Middle frontal gyrus (tissue), 1 donor: ENCODE data around the gene BTBD18.

ENCODE experiments used
- DNase-seq: peaks from one replicate; pipeline ENCODE4 v3.0.0-alpha.2; 2015; ENCODE audit warnings: low spot score; ENCODE audit errors: extremely low spot score

BTBD18 gene

DNA sequence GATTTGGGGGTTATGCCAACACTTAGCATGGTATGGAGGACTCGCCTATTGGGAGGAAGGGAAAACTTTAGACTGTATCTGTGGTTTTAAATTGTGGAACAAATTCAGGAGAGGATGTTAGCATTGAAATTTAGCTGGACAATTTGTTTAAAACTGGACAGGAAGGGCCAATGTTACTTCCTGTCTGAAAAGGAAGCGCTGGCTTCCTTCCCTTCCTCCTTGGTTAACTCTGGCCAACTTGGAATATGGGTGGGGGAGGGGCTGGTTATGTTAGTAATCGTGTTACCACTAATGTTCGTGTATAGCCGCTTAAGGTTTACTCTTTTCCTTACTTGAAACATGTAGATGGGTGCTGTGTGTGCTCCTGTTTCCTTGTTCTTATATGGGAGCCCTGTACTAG is 23.9 kb upstream of the BTBD18 start:
- DNase-seq: no peak

DNA sequence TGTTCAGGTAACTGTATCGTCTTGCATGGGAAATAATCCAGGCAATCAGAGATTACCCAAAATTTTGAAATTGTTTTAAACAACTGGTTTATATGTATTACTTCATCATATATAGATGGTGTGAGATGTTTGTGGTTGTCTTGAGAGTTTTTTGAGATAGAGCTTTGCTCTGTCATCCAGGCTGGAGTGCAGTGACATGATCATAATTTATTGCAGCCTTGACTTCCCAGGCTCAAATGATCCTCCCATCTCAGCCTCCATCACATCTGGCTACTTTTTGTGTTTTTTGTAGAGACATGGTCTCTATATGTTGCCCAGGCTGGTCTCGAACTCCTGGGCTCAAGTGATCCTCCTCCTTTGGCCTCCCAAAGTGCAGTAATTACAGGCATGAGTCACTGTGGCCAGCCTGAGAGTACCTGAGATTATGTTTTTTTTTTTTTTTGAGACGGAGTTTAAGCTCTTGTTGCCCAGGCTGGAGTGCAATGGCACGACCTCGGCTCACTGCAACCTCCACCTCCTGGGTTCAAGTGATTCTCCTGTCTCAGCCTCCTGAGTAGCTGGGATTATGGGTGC is 21.5 kb upstream of the BTBD18 start:
- DNase-seq: no peak

DNA sequence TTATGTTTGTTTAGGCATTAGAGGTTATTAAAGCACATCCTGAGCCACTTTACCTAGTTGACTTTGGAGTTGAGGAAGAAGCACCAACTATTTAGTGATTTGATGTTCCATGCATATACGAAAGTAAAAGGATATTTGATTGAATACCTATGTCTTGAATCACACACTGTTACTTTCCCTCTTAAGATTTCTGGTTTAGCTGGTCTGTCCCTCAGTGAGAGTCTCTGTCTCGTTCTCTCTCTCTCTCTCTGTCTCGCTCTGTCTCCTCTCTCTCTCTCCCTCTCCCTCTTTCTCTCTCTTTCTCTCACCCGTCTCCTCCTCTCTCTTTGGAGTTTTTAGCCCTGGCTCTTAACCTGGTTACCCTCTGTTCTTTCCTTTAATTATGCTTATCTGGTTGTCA is 20.9 kb upstream of the BTBD18 start:
- no peak for DNase-seq

DNA sequence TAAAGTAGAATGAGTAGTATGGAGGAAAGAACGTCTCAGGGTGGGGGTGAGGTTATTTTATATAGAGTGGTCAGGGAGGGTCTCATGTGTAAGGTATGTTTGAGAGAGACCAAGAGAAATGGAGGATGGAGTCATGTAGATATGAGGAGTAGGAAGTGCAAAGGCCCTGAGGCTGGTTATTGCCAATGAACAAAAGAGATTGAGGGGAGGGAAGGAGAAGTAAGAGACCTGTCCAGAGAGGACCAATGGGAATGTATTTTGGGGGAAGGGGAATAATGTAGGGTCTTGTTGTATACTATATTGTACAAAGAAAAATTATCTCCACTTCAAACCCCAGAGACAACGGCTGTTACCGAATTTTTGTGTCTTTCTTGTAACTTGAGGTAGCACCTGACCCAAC is 19.7 kb upstream of the BTBD18 start:
- no peak for DNase-seq

DNA sequence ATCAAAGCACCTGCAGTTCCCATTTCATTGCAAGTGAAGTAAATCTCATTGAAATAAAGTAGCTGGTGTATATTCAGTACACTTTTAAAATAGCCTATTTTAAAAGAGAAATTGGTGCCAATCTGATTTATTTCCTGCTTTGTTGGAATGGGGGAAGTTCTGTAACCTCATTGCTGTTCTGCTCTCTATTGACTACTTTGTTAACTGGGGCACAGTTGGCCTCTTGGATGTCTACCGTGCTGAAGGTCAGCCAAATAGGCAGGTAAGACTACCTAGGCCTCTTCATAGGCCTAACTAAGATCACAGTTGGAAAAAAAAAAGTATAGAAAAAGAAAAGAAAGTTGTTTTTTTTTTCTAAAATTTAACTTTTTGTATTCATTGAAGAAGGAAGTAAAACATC is 19.2 kb upstream of the BTBD18 start:
- DNase-seq: no peak

DNA sequence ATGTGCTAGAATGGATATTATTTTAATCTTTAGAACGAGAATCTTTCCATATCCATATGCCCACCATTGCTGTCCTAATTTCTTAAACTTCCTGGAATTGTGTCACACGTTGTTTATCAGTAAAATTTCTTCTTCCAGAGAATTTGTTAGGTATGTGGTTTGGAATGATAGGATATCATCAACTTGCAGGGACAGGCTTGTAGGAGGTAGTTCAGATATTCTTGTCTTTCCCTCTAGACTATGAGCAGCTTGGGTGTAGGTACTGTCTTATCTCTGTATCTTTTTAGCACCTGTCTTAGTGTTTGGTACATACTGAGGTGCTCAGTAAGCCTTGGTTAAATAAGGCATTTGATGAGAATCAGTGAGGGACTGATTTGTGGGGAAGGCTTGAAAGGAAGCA is 13.4 kb upstream of the BTBD18 start:
- DNase-seq: no peak

DNA sequence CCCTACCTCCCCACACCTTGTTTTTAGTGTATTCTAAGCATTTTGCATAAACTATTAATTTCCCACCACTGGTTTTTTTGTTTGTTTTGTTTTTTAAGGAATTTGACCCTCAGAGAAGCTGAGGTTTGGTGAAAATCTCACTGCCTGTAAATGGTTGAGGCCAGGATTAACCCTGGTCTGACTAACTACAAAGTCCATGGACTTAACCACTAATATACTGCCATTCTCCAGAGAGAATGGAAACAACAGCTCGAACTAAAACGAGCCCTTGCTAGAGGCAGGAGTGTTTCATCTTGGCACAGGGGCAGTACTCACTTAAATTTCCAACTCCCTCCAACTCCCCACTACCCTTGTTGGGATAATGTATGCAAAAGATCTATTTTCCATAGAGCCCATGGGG is 12.9 kb upstream of the BTBD18 start:
- DNase-seq: no peak

DNA sequence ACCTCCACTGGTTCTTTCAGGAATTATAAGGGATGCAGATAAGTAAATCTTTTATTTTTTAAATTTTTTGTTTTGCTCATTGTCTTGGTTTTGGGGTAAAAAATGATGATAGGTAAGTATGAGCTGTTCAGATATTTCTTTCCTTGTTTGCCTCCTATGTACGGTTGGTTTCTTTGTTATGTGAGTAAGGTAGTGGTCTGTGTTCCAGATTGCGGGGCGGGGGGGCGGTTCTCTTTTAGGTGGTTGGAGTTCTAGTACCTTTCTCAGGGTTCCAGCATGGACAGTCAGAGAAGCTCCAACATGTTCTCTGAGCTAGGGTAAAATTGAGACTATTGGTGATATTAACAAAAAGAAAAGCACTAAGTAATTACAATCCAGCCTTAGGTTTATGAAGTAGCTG is 12.4 kb upstream of the BTBD18 start:
- DNase-seq: no peak

DNA sequence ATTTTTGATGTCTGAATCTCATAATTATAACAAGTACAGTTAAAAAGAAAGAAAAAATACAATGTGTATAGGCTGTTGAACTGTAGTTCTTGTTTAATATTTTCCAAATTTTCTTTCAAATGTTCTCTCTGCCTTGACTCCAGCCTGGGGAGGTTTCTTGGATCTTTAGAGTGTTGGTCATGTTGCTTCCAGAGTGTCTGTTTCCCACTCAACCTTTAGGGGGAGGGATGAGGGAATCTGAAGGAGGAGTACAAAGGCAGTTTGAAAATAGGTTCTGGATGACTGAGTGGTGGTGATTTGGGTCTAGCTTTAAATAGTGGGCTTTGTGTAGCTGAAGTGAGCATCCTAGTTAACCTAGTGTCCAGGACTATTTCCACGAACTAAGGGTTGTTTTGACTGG is 11.9 kb upstream of the BTBD18 start:
- no peak for DNase-seq

DNA sequence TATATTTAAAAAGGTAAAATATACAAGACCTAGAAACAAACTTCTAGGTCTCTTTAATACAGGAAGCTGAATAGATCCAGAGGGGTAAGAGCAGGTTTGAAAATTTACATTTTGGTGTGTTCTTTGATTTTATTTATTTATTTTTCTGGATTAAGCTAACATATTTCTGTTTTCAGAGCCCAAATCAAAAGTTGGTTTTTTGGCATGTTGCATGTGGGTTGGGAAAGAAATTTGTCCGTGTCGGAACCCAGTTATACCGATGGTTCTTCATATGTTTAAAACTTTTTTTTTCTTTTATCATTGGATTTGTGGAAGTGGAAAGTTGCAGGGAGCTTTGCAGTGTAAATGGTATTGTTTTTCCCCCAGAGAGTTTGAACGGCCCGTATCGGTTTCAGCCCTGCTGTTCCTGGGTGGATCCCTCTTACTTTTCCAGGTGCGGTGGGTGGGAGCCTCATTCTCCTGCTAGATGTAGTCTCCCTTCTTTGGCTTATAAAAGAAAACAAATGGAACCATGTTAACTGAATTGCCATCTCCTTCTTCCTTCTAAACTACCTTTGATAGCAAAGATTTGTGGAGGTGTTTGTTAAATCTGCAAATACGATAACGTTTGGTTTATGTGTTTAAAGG is 10.7 kb upstream of the BTBD18 start:
- no peak for DNase-seq

DNA sequence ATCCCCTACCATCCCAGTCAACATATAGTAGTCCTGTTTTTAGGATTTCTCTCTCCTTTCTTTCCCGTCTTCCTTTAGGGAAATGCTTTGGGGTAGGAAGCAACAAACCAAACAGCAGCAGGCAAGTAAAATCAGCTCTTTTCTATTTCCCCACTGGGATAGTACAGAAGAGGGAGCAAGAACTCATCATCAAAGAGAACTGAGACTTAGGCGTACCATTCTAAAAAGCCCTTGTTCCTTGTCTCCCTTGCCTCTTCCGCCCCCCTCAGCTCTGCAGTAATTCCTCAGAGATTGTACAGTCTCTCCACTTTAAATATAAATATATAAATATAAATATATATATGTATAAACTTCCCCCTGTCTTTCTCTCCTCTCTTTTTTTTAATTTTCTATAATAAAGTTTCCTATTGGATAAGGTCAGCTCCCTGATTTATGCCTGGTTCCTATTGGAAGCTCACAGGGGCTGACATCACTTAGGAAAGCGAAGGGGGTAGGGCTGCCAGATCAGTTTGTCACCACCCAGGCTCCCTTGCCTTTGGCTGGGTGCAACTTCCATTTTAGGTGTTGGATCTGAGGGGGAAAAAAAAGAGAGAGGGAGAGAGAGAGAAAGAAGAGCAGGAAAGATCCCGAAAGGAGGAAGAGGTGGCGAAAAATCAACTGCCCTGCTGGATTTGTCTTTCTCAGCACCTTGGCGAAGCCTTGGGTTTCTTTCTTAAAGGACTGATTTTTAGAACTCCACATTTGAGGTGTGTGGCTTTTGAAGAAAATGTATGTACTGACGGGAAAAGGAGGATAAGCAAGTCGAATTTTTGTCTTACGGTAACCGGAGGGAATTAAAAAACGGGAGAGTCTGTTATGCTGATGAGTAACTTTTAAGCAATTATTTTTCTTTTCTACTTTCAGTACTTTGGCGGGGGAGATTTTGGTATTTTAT is 9.9 kb upstream of the BTBD18 start, which contains the start of gene CTNND1:
Gene CTNND1 (plus strand): TSS at position 502 of the 934 bp plus-strand sequence. CDS start 29,677 bp downstream, outside the sequence.
- DNase-seq: peak; percentile 86

DNA sequence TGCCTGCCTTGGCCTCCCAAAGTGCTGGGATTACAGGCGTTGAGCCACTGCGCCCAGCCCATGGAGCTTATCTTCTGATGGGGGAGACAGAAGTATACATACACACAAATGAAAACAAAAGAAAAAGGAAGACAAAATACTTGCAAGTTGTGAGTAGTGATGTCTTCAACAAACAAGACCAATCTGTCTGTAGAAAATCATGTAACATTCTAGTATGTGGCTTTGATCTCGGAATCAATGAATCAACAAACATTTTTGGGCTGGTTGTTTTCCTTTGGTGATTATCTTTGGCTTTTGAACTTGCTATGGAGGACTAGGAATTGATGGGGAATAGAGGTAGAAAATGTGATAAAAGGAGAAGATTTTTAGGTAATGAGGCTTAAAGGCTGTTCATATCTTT is 6.6 kb upstream of the BTBD18 start:
- DNase-seq: no peak

DNA sequence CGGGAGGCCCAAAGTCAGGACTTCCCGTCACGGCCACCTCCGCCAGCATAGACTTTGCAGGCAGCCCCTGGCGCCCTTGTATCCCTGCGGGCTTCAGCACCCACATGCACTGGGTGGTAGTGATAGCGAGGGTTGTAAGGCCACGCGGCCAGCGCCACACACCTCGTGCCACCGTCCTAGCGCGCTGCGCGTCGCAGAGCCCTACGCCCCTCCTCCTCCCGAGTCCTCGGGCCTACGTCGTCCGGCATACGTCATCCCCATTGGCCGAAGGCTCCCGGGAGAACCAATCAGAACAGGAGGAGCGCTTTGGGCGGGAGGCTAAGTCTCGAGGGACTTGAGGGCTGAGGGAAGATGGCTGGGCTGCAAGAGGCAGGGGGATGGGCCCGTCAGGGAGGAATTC is 1.3 kb upstream of the BTBD18 start:
- no peak for DNase-seq

DNA sequence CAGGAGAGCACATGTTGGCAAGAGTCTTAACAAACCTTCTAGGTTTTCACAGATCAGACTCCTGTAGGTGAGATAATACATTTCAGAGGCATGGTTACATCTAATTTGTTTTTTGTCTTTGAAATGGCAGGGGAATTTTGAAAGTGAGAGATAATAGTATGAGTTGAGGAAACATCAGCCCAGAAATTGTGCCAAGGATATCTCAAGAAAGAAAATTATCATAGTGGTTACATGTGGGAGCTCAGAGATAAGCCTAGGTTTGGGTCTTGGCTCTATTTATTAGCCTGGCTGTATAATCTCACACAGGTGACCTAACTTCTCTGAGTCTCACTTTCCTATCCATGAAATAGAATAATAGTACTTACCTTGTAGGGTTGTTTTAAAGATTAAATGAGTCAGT is 443 bp downstream of the BTBD18 start:
- DNase-seq: no peak

DNA sequence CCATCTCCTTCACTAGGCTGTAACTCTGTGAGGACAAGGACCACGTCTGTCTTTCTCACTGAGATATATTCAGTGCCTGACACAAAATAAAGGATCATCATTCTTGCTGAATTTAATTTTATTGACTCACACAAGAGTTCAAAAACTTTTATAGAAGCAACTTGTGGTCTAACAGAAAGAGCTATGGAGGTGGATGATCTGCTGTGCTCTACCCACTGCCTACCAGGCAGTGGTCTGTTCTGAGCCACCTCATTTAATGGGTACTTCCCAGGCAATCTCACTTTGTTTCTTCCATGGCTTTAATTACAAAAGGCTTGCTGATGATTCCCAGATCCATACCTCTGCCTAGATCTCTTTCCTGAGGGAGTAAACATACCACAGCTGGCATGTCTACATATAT is 4.7 kb downstream of the BTBD18 start:
- DNase-seq: no peak

DNA sequence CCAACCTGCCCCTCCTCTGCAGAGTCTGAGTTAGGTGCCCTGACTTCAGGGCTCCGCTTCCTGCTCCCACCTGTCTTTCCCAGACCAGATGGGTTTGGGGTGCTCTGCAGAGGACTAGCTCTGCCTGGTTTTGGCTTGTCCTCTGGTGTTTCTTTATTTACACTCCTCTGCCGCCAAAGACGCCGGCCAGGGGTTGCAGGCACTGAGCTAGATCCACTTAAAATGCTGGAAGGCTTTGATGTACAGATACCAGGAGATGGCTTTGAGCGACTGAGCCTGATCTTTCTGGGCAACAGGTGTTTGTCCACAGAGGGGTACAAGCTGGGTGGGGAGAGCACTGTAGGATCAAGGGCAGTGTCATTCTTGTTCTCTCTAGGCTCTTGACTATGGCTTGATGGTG is 6.4 kb downstream of the BTBD18 start:
- no peak for DNase-seq

DNA sequence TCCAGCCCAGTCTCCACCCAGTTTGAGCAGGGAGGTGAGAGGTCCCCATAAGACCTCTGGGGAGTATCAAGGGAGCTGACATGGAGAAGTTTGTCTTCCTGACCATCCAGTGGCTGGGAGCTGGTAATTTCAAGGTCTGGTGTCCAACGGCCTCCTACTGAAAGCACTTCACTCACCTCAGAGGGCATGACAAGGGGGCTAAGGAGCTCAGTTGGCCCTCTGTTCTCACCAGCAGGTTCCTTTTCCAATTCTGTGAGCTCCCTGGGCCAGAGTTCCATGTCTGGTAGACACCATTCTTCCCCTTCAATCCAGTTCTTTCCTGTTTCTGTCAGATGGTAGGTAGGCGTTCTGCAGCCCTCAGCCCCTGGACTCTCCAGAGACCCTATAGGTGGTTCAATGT is 7.3 kb downstream of the BTBD18 start:
- DNase-seq: no peak

DNA sequence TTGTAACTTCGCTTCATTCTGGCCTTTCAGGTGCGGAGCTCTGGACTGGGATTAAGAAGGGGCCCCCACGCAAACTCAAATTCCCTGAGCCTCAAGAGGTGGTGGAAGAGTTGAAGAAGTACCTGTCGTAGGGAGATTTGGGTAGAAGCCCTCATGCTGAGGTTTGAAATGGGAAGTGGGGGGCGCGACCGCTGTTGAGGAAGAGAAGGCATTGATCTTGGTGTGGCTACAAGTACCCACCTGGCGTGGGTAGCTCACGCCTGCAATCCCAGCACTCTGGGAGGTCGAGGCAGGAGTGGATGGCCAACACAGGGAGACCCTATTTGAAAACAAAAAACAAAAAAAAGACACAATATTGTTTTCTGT is 9.5 kb downstream of the BTBD18 start:
- no peak for DNase-seq

DNA sequence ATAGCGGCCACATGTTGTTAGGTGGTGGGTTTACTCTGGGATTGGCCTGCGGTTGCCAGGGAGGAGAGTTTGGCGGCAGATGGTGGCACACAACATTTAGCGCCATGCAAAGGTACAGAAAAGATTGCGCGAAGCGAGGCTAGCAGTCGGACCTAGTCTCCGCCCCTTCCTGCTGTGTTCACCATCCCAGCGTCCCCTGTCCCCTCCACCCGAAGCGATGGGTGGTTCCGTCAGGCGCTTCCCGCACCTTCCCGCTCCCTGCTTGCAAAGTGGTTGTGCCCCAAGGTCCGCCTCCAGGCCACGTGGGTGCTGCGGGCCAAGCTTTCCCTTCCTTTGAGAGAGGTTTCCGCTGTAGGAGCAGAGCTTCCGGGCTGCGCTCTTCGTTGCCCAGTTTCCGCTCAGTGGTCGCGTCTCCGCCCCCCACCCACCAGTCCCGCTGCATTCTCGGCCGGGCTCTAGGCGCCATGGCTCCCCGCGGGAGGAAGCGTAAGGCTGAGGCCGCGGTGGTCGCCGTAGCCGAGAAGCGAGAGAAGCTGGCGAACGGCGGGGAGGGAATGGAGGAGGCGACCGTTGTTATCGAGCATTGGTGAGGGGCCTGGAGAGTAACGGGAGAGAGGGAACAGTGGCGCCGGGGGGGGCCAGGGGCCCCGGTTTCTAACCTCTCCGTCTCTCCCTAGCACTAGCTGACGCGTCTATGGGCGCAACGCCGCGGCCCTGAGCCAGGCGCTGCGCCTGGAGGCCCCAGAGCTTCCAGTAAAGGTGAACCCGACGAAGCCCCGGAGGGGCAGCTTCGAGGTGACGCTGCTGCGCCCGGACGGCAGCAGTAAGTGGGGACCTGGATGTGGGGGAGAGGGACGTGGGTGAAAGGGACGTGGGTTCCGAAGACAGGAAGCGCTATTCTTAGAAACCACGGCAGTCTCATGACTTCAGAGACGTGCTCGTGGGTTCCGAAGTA is 10.2 kb downstream of the BTBD18 start, which contains the start of gene SELENOH:
Gene SELENOH (plus strand): TSS at position 360 of the 955 bp plus-strand sequence. CDS start 105 bp downstream, at position 465.
- DNase-seq: peak; percentile 92

DNA sequence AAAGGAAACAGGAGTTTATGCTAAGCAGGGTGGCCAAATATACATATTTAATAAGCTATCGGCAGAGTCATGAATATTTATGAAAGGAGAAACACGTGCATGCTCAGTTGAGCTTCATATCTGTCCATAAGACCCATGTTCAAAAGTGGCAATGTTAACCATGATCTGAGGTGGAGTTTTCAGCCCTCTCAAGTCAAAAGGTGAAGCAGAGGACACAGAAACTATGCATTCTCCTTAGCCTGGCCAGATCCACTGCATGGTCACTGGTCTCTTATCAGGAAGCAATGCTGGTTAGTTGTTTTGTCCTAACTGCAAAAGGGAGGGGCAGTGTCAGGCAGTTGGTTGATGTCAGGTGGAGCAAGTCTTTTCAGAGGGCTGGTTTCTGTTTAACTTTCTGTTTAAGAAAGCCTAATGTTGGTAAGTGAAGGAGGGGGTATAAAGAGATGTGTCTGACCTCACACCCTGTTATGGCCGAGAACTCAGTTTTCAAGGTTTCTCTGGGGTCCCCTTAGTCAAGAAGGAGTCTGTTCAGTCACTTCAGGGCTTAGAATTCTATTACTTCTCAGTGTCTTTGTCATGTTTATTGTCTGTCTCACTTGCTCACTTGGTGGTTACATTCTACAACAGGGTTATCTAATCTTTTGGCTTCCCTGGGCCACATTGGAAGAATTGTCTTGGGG is 15.9 kb downstream of the BTBD18 start:
- no peak for DNase-seq

DNA sequence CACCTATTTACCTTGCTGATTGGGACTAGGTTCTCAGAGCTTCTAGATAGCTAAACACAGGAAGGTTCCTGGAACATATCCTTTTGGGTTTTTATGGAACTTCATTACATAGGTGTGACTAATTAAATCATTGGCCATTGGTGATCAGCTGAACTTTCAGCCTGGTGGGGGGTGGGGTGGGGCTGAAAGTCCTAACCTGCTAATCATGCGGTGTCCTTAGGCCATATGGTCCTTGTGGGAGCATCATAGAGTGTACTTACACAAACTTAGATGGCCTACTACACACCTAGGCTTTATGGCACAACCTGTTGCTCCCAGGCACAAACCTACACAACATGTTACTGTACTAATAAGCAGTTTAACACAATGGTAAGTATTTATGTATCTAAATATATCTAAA is 19.0 kb downstream of the BTBD18 start:
- DNase-seq: no peak
